HG03575 (cell line): ENCODE measurements around the gene UBA7.

Source experiments
- ATAC-seq: cut with Tn5 transposase; IDR thresholded peaks from one replicate; pipeline ENCODE4 v1.9.1; 2021; ENCODE audit not compliant: unreplicated experiment, insufficient number of reproducible peaks, low FRiP score; ENCODE audit errors: extremely low read depth

The UBA7 gene

GRCh38 chr3:49805897-49806701 is 7.7 kb downstream of the UBA7 start:
- ATAC-seq: no peak

DNA sequence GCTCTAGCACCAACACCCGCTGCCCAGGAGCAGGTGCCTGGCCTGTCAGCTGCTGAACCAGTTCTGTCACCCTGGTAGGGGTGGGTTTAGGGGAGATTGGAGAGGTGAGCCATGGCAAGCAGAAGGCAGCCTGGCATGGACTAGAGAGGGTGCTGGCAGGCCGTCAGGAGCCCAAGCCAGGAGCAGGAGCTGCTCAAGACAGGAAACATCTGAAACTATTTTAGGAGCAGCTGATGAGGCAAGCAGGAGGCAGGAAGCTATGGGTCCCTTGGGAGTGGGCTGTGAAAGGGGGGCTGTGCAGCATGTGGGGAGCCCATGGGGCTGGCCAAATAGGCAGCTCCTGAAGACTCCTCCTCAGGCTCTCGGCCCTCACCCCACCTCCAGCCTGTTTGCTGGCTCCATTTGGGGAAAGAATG is 8.4 kb downstream of the UBA7 start:
- no peak for ATAC-seq

- ATAC-seq: no peak
Observed at GRCh38 chr3:49804141-49805041, 9.4 kb downstream of the UBA7 start.

DNA sequence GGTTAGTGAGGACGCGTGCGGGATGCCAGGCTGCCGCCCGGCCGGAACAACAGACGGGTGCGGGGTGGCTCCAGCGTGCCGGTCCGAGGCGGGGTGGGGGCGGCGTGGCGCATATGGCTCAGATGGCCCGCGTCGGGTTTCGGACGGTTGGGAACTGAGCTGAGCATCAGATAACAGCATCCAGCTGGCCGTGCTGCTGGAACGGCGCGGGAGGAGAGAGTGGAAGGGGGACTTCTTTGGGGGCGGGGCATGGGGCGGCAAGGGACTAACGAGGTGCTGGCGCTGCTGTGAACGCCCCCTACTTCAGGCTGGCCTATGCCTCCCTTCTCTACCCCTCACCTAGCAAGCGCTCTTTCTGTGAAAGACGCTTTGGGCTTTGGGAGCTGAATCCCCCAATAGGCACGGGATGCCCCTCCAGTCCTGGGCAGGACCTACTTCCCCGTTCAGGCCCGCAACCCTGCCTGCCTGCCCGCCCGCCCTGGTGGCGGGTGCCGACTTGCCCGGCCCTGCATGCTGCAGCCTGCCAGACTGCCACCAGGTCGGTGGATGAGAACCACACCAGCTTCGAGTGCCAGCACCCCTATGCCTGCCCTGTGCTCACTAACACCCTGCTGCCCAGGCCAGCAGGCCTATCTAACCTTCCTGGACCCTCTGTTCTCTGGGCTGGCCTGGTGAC is 10.2 kb downstream of the UBA7 start:
- no peak for ATAC-seq

DNA sequence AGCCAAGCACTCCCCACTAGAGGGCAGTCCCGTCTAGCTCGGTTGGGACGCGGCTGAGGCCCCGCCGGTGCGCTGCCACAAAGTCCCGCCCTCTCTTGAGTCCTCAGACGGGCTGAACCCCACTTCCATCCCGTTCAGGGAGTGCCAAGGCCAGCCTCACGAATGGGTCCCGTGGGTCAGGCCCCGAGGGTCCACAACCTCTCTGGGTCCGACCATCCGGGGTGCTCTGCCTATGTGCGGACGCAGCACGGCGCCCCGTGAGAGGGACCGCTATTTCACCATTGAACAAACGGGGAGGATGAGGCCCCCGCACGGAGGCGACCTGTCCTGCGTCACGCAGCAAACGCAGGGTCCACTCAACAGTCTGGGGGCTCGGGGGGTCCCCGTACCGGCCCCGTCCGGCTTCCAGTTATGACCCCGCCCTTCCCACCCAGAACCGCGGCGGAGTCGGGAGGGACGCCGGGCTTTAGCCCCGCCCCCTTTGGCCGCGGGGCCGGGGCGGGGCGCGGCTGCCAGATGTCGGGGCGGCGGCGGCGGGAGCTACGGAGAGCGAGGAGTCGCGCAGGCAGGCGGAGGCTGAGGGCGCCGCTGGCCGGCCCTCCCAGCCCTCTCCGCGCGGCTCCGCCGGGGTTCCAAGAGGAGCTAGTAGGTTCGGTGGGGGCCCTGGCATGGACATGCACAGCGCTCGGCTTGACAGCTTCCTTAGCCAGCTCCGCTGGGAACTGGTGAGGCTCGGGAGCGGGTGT is 10.9 kb downstream of the UBA7 start, which contains the start of gene INKA1:
Gene INKA1 (plus strand): TSS at position 543 of the 746 bp plus-strand sequence. CDS start 132 bp downstream, at position 675.
- ATAC-seq: peak; percentile 30

DNA sequence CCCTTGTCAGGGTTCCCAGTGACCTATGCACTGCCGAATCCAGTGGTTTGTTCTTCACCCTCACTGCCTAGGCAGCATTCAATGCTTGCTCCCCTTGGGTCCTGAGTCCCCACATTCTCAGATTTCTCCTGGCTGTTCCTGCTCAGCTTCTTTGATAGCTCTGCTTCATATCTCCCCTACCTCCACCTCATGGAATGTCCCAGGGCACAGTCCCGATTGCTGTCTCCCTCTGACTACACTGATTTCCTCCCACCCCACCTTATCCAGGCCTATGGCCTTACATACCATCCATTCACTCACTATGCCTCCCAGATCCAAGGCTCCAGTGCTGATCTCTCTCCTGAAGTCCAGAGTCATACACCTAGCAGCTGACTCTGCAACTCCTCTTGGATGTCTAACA is 12.6 kb downstream of the UBA7 start:
- no peak for ATAC-seq

GRCh38 chr3:49799761-49800160 is 14.0 kb downstream of the UBA7 start, which contains the start of gene CDHR4:
TSS of gene CDHR4 (minus strand) at chr3:49799873. CDS start at chr3:49799812, 61 bp downstream.
- ATAC-seq: no peak

GRCh38 chr3:49799105-49799504 is 14.6 kb downstream of the UBA7 start:
- ATAC-seq: no peak

GRCh38 chr3:49794926-49795905 is 18.5 kb downstream of the UBA7 start:
- ATAC-seq: no peak

GRCh38 chr3:49794431-49794830 is 19.3 kb downstream of the UBA7 start:
- no peak for ATAC-seq

DNA sequence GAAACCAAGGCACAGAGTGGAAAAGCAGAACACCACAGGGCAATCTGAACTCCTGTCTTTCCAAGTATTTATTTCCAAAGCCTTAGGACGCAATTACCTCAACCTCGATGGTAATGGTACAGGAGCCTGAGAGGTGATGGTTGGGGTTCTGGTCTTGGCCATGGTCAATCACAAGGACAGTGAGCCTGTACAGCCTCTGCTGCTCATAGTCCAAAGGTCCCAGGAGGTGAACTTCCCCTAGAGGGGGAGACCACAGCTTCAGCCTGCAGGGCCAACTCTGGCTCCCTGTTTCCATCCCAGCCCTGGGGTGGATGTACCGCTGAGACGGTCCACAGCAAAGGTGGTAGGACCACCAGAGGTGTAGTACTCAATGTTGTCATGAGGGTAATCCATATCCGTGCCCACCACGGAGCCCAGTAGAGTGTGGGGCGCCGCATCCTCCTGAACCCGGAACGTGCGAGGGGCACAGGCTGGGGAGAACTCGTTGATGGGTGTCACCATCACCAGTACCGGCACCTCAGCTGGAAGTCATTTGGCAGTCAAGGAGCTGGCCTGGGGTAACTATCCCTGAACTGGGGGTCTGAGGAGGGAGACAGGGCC is 20.2 kb downstream of the UBA7 start:
- ATAC-seq: no peak

GRCh38 chr3:49792371-49793150 is 21.2 kb downstream of the UBA7 start:
- no peak for ATAC-seq

DNA sequence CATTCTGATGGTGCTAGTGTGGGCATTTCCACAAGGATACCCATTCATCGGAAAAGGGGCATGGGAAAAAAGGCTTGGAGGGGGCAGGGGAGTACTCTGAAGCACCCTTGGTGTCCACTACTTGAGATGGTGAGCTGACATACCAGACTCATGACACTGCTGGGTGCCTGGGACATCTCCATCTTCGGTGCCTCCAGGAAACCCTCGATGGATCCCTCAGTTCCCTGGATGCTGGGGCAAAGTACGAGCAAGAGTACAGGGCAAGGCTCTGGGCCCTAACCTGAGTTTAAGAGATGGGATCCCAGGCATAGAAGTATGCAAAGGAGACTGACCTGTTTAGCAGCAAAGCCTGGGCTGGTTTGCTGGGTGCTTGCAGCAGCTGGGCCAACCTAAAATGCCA is 22.2 kb downstream of the UBA7 start:
- ATAC-seq: no peak

DNA sequence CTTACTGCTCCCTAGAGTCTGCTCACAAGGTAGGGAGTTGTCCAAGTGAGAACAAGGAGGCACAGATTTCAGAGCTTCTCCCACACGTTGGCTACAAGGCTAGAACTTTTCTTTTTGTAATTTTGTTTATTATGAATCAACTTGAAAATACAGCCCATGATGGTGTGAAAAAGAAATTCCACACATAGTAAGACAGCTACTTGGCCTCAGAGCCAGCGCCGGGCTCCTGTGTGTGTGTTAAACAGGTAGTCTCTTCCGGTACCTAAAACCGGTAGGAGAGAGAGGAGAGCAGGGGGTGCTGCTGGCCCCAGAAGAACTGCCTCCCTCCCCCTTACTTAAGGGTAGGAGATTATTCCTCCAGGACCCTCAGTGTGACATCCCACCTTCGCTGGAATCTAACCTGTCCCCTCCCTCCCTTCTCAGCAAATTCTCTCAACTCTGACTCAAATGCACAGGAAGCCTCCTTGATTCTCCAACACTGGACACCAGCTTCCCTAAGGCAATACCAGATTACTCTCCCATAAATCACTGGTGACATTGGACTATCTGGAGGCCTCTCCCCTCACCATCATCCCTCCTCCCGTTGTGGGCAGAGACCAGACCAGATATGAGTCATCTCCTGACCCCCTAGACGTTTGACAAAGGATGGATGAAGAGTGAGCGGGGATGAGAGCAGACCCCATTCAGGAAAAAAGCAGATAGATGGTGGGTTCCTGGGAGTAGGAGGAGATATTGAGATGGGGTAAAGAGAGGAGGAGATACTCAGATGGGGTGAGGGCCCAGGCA is 22.9 kb downstream of the UBA7 start:
- ATAC-seq: no peak

DNA sequence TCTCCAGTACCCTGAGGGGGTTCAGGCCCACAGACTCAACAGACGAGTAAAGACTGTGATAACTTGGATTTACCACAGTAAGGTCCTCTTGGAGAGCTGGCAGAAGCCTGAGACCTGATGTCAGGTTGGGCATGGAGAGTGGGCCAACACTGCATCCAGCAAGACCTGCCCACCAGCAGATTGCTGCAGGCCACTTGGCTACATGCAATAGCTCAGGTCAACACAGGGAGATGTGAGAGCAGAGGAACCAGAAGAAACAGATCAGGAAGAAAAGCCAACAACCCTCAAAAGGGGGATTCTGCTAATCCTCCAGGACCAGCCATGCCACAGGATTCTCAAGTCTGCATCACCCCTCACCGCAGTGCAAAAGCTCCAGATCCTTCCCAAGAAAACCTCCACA is 25.7 kb downstream of the UBA7 start:
- no peak for ATAC-seq

GRCh38 chr3:49787536-49787935 is 26.2 kb downstream of the UBA7 start:
- no peak for ATAC-seq
